Hepatic stellate cell (primary cell): ENCODE measurements around the gene RAB35.
"Not testable (repeated sequence)": the region's sequence is repeated elsewhere in the genome, so short reads cannot be mapped to it uniquely, and the experiment has no call there.

ENCODE experiments used
- DNase-seq: peaks from one replicate; pipeline ENCODE4 v3.0.0; 2011; ENCODE audit warnings: low spot score

RAB35 gene

GRCh38 chr12:120060717-120061116 is 55.8 kb downstream of the RAB35 start:
- no peak for DNase-seq

DNA sequence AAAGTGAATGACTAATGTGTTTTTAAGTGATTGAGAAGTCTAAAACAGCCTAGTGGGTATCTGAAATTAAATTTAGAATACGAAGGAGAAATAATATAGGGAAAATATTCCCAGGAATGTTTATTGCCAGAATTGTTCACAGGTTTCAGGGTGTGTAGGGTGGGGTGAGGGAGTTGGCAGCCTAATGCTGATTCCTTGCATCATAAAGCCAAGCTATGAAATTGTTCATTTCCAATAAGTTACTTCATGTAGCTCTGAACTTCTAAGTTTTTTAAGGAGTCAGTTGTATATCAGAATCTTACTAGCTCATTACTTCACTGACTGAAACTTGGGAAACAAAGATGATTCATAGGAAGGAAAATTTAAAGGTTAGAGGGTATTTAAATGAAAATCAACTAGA is 56.4 kb downstream of the RAB35 start:
- no peak for DNase-seq

GRCh38 chr12:120056739-120057138 is 59.8 kb downstream of the RAB35 start:
- DNase-seq, result no peak

- no peak for DNase-seq
Observed at GRCh38 chr12:120055231-120056000, 61.1 kb downstream of the RAB35 start.

DNA sequence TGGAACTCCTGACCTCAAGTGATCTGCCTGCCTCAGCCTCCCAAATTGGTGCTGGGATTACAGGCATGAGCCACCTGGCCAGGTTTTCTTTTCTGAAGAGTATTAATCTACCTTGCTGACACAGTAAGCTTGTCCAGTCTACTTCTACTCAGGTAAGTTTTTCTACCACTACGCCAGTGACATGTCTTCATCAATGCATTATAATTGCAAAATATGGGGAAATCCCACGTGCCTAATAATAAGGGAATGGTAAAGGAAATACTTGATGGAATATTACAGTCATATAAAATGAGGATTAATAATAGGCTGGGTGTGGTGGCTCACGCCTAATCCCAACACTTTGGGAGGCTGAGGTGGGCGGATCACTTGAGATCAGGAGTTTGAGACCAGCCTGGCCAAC is 62.3 kb downstream of the RAB35 start:
- no peak for DNase-seq

- no peak for DNase-seq
Observed at GRCh38 chr12:120051535-120051934, 65.0 kb downstream of the RAB35 start.

GRCh38 chr12:120049426-120049825 is 67.1 kb downstream of the RAB35 start:
- DNase-seq, result no peak

DNA sequence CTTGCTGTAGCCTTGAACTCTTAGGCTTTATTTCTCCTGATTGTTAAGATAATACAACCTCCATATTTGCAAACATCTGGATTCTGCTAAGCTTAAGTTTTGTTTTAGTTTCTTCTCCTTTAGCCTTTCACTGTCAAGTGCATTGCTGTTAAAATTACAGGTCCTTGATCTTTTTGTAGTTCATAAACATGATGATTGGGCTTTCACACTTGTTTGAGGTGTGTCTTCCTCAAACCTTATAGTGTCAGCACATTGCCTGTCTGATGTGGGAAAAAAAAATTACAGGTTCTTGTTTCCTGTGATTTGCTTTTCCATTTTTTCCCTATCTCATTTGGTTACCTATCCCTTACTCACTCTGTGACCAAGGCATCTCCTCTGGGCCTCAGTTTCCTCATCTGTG is 68.3 kb downstream of the RAB35 start:
- no peak for DNase-seq

DNA sequence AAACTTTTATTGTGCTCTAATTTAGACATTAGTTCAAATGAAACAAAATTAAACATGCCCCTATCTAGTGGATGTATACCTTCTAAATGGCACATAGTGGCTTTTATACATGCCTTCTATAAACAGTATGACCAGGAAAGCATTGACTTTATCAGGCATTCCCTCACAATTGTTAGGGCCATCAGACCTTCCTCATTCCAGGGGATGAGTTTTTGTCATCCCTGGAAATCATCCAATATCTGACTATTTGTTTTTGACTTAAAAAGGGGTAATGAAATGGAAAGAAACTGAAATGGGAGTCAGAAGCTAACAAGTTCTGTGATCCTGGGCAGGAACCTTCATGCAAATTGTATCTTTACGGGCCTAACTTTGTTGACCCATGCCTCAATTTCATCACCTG is 69.5 kb downstream of the RAB35 start:
- no peak for DNase-seq

GRCh38 chr12:120045367-120045766 is 71.2 kb downstream of the RAB35 start:
- DNase-seq, result not testable (repeated sequence)
